WERI-Rb-1 (cell line): ENCODE data around the gene EPN2.

Experiments used
- DNase-seq: peaks from one replicate; pipeline ENCODE4 v3.0.0-alpha.2; 2020
- H3K27ac ChIP-seq: fragments of 250-450 bp; sonication (Bioruptor Pico); 2 replicates; pipeline ENCODE4 v1.5.1; 2020; ENCODE audit warnings: mild to moderate bottlenecking, moderate library complexity
- H3K27me3 ChIP-seq: fragments of 250-450 bp; sonication (Bioruptor Pico); 2 replicates; pipeline ENCODE4 v1.5.1; 2021; ENCODE audit warnings: mild to moderate bottlenecking, low read depth, moderate library complexity; ENCODE audit not compliant: insufficient read depth, severe bottlenecking
- H3K36me3 ChIP-seq: fragments of 250-450 bp; sonication (Bioruptor Pico); 2 replicates; pipeline ENCODE4 v1.5.1; 2020; ENCODE audit warnings: mild to moderate bottlenecking, moderate library complexity
- H3K4me3 ChIP-seq: 2 replicates; pipeline ENCODE4 v1.5.1; 2011; ENCODE audit warnings: low read depth, mild to moderate bottlenecking, control low read depth, low read length
- H3K9me3 ChIP-seq: fragments of 250-450 bp; sonication (Bioruptor Pico); 2 replicates; pipeline ENCODE4 v1.5.1; 2021; ENCODE audit warnings: mild to moderate bottlenecking, moderate library complexity; ENCODE audit not compliant: severe bottlenecking
- CTCF ChIP-seq: IDR thresholded peaks from 2 replicates; pipeline ENCODE4 v1.5.1; 2011; ENCODE audit warnings: low read depth, mild to moderate bottlenecking, control low read depth, inconsistent platforms, low read length

Gene EPN2

DNA sequence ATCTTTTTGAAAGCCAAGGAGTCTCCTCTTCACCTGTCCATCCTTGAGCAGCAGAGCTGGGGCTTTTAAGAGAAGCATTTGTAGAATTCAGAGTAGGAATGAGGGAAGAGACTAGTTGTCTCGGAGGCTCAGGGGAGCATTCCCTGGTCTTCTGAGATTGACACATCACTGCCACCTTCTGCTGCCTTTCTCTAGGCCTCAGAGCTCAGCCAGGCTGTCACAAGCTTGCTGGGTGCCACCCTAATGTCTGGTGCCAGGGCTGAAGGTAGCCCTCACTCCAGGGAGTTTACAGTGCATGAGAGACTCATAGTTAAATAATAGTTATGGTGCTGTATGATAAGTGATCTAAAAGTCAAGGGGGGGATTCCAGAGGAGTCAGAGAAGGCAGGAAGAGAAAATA lies 85.7 kb downstream of the EPN2 start:
- Histone ChIP-seq H3K27ac (no peak overlapping the region), H3K9me3 (peaks cover 6% of the 10 kb centered on the region), H3K4me3 (no peak overlapping the region), H3K36me3 (no peaks in the 10 kb centered on the region), H3K27me3 (no peaks in the 10 kb centered on the region)
- no peak for TF ChIP-seq CTCF
- no peak for DNase-seq

GRCh38 chr17:19325542-19325941 lies 88.4 kb downstream of the EPN2 start:
- Histone ChIP-seq H3K9me3 (peaks cover 6% of the 10 kb centered on the region), H3K36me3 (no peaks in the 10 kb centered on the region), H3K4me3 (no peak overlapping the region), H3K27me3 (no peaks in the 10 kb centered on the region), H3K27ac (no peak overlapping the region)
- no peak for TF ChIP-seq CTCF
- DNase-seq: no peak

DNA sequence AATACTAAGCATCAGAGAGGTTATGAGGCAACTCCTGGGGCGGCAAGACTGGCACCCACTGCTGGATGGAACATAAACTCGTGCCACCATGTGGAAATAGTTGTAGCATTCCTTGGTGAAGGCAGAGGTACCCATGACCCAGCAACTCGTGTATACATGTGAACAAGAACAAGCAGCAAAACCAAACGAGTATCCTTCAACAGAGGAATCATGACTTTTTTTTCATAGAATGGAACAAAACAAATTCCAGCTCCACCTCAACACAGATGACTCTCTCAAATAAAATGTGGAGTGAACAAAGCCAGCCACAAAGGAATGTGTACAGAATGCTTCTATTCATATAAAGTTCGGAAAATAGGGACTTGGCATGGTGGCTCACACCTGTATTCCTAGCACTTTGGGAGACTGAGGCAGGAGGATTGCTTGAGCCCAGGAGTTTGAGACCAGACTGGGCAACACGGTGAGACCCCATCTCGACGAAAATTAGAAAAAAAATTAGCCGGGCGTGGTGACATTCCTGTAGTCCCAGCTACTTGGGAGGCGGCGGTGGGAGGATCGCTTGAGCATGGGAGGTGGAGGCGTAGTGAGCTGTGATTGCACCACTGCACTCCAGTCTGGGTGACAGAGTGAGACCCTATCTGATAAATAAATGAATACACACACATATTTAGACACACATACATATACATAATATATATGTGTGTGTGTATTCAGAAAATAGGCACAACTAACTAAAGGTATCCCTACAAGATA lies 90.0 kb downstream of the EPN2 start:
- Histone ChIP-seq H3K9me3 (peaks cover 6% of the 10 kb centered on the region), H3K36me3 (no peaks in the 10 kb centered on the region), H3K27me3 (no peaks in the 10 kb centered on the region), H3K27ac (no peak overlapping the region), H3K4me3 (no peak overlapping the region)
- DNase-seq: no peak
- TF ChIP-seq CTCF: no peak

DNA sequence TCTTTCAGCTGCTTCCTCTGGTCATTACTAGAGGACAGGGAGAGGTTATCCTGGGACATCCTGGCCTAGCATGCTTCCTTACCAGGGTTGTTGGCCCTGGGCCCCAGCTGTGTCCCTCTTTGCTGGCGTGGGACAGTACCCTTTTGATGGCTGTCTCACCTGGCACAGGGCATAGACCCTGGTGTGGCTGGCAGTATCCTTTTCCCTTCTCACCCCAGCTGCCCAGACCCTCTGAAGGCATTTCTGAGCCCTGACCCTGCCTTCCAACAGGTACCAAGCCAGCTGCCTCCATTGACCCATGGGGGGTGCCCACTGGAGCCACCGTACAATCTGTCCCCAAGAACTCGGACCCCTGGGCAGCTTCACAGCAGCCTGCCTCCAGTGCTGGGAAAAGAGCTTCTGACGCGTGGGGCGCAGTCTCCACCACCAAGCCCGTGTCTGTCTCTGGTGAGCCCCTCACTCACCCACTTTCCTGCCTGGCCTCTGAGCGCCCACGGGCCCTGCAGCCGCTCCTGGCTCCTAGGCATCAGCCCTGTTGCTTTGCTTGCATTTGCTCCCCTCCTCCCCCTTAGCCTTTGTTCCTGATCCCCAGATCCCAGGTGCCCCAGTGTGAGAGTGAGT lies 91.4 kb downstream of the EPN2 start:
- no peak overlapping the region for H3K27ac ChIP-seq
- H3K36me3 ChIP-seq: no peaks in the 10 kb centered on the region
- H3K9me3 ChIP-seq: peaks cover 6% of the 10 kb centered on the region
- no peak for DNase-seq
- no peak for TF ChIP-seq CTCF
- H3K27me3 ChIP-seq: no peaks in the 10 kb centered on the region
- H3K4me3 ChIP-seq: no peak overlapping the region

DNA sequence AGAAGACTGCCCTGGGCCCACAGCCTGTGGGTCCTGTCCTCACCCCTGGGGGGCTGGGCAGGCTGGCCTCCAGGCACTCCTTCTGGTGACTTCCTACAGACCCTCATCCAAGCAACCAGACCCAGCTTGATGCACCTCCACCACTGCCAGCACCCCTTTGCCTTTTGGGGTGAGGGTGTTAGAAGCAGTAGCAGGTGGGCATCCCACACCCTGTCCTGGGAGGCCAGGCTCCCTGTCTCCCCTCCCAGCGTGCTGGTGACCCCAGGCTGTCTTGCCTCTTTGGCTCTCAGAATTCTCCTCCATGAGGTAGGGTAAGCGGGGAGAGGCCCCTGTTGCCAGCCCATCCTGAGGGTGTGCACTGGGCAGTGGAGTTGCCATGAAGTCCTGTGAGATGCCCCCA lies 92.0 kb downstream of the EPN2 start:
- TF ChIP-seq CTCF: no peak
- Histone ChIP-seq H3K27ac (no peak overlapping the region), H3K36me3 (no peaks in the 10 kb centered on the region), H3K9me3 (peaks cover 6% of the 10 kb centered on the region), H3K27me3 (no peaks in the 10 kb centered on the region), H3K4me3 (no peak overlapping the region)
- no peak for DNase-seq
